Esophagus muscularis mucosa (tissue), 4 donors: ENCODE data around the gene ADGRA1. TPM values are rescaled to one million over a fixed set of nuclear protein-coding genes. Genes with fewer than 3 reads are reported as not detected.

ENCODE experiments used
- DNase-seq: peaks from one replicate; pipeline ENCODE4 v3.0.0-alpha.2; 2017; ENCODE audit errors: extremely low spot score
- H3K27ac ChIP-seq, 4 donors: fragments of 200-600 bp; sonication (generic); replicated peaks in 1 of 4; 1 replicate in 3 of 4; 2 replicates in 1 of 4; pipeline ENCODE4 v1.5.1; 2016 to 2019; ENCODE audit warnings: mild to moderate bottlenecking in 1 of 4
- H3K27me3 ChIP-seq, 4 donors: fragments of 200-600 bp; sonication (generic); one replicate each; pipeline versions ENCODE4 v1.5.1 to v1.6.0; 2016 to 2019
- H3K36me3 ChIP-seq, 4 donors: fragments of 200-600 bp; sonication (generic); one replicate each; pipeline ENCODE4 v1.5.1; 2016 to 2019
- H3K4me1 ChIP-seq, 4 donors: fragments of 200-600 bp; sonication (generic); one replicate each; pipeline ENCODE4 v1.5.1; 2016 to 2019
- H3K4me3 ChIP-seq, 4 donors: fragments of 200-600 bp; sonication (generic); 1 replicate in 2 of 4; 2 replicates in 2 of 4; pipeline ENCODE4 v1.5.1; 2016 to 2019; ENCODE audit warnings: mild to moderate bottlenecking in 4 of 4, moderate library complexity in 1 of 4
- H3K9me3 ChIP-seq, 4 donors: fragments of 200-600 bp; sonication (generic); 1 replicate in 3 of 4; 2 replicates in 1 of 4; pipeline ENCODE4 v1.5.1; 2016 to 2019
- CTCF ChIP-seq, 3 experiments: fragments of 200-600 bp in 2 of 3; fragments of 450-650 bp in 1 of 3; sonication (generic) in 2 of 3; IDR thresholded peaks; one replicate each; pipeline ENCODE4 v1.5.1; 2017 to 2019; ENCODE audit warnings: antibody characterized with exemption in 3 of 3, mild to moderate bottlenecking in 2 of 3, moderate library complexity in 1 of 3
- EP300 ChIP-seq: sonication (generic); formaldehyde crosslinking; IDR thresholded peaks from one replicate; pipeline ENCODE4 v1.6.1; 2017; ENCODE audit warnings: antibody characterized with exemption
- POLR2A ChIP-seq: fragments of 450-650 bp; IDR thresholded peaks from one replicate; pipeline ENCODE4 v1.6.1; 2017; ENCODE audit warnings: antibody characterized with exemption, moderate library complexity, mild to moderate bottlenecking, low read depth
- POLR2AphosphoS5 ChIP-seq, 2 donors: sonication (generic); formaldehyde crosslinking; IDR thresholded peaks; one replicate each; pipeline ENCODE4 v1.6.1; 2017; ENCODE audit warnings: antibody characterized with exemption in 2 of 2
- WGBS: methylation state at CpG from one replicate; pipeline ENCODE4 v1.1.5; 2018; 5-methylcytosine and 5-hydroxymethylcytosine counted together
- intact Hi-C: fragments of 100-400 bp; cut with DNase I; formaldehyde crosslinking; loops from one replicate; pipeline ENCODE4 v1.15.1; 2023
- total RNA-seq, 4 donors: library from RNA; depleted of rRNA; stranded (reverse); fragments of >200 nt; gene quantifications; one replicate each; pipeline versions ENCODE4 v1.1.0 to v1.2.1, GENCODE V29; 2016

ADGRA1 gene
- total RNA-seq, 4 donors from 2014 or later = under 0.01 to 0.06 TPM; not detected in 2

GRCh38 chr10:133068111-133069032 lies 19.4 kb upstream of the ADGRA1 start:
- Histone ChIP-seq H3K4me1 (no peaks in the 10 kb centered on the region), H3K4me3 (no peak overlapping the region), H3K9me3 (no peaks in the 10 kb centered on the region), H3K27ac (no peak overlapping the region), H3K36me3 (no peaks in the 10 kb centered on the region), H3K27me3 (peaks cover 0 to 58% (median 0%) of the 10 kb centered on the region in 4 donors)
- no peak for DNase-seq
- intact Hi-C loops = no loop called here
- TF ChIP-seq CTCF (IDR thresholded peaks at IDR 0.05) (no peak), EP300 (no peak), POLR2AphosphoS5 (IDR thresholded peaks at IDR 0.05) (no peak)
- WGBS = 86% methylated on average over 15 of the region's 24 CpGs

GRCh38 chr10:133069033-133069525 lies 18.6 kb upstream of the ADGRA1 start:
- Histone ChIP-seq H3K4me3 (no peak overlapping the region), H3K4me1 (no peaks in the 10 kb centered on the region), H3K27ac (no peak overlapping the region), H3K27me3 (peaks cover 0 to 65% (median 0%) of the 10 kb centered on the region in 4 donors), H3K36me3 (no peaks in the 10 kb centered on the region), H3K9me3 (no peaks in the 10 kb centered on the region)
- TF ChIP-seq EP300 = no peak
- no peak for TF ChIP-seq CTCF (IDR thresholded peaks at IDR 0.05)
- no peak for TF ChIP-seq POLR2AphosphoS5 (IDR thresholded peaks at IDR 0.05)
- no peak for TF ChIP-seq POLR2A
- intact Hi-C loops = no loop called here
- WGBS = 52% methylated on average over 11 of the region's 23 CpGs
- no peak for DNase-seq

GRCh38 chr10:133070405-133070804 lies 17.3 kb upstream of the ADGRA1 start:
- no peaks in the 10 kb centered on the region for H3K36me3 ChIP-seq
- TF ChIP-seq EP300 = no peak
- TF ChIP-seq POLR2A = no peak
- no peak for TF ChIP-seq CTCF (IDR thresholded peaks at IDR 0.05)
- no peak for TF ChIP-seq POLR2AphosphoS5 (IDR thresholded peaks at IDR 0.05)
- H3K4me1 ChIP-seq = no peaks in the 10 kb centered on the region
- H3K4me3 ChIP-seq = no peak overlapping the region
- WGBS = 88% methylated on average over 16 of the region's 16 CpGs
- H3K27me3 ChIP-seq = peaks cover 0 to 71% (median 0%) of the 10 kb centered on the region in 4 donors
- H3K27ac ChIP-seq = no peak overlapping the region
- H3K9me3 ChIP-seq = no peaks in the 10 kb centered on the region
- DNase-seq = no peak
- intact Hi-C loops = no loop called here

- Histone ChIP-seq H3K27ac (no peak overlapping the region), H3K36me3 (no peaks in the 10 kb centered on the region), H3K4me3 (no peak overlapping the region), H3K4me1 (no peaks in the 10 kb centered on the region), H3K9me3 (no peaks in the 10 kb centered on the region), H3K27me3 (peaks cover 0 to 75% (median 0%) of the 10 kb centered on the region in 4 donors)
- no peak for DNase-seq
- intact Hi-C loops = no loop called here
- 77% methylated on average over 12 of the region's 21 CpGs for WGBS
- no peak for TF ChIP-seq POLR2AphosphoS5 (IDR thresholded peaks at IDR 0.05)
- TF ChIP-seq EP300 = no peak
- TF ChIP-seq CTCF (IDR thresholded peaks at IDR 0.05) = no peak
- TF ChIP-seq POLR2A = no peak
These were observed 16.9 kb upstream of the ADGRA1 start for GRCh38 chr10:133070810-133071209.
